ENCODE measurements around the gene SERF2.
"Not testable (repeated sequence)": the region's sequence is repeated elsewhere in the genome, so short reads cannot be mapped to it uniquely, and the experiment has no call there.

Gene SERF2

GRCh38 chr15:43830691-43831275, 38.7 kb downstream of the SERF2 start:
- DNase-seq = not testable (repeated sequence)

DNA sequence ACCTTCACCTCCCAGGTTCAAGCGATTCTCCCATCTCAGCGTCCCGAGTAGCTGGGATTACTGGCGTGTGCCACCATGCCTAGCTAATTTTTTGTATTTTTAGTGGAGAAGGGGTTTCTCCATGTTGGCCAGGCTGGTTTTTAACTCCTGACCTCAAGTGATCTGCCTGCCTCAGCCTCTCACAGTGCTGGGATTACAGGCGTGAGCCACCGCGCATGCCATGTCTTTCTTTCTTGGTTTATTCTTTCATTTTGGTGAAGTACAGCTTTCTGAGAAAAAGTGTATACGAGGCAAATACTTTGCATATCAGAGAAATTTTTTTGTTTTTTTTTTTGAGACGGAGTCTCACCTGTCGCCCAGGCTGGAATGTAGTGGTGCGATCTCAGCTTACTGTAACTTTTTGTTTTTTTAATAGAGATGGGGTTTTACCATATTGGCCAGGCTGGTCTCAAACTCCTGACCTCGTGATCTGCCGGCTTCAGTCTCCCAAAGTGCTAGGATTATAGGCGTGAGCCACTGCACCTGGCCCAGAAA, 39.5 kb downstream of the SERF2 start:
- DNase-seq = not testable (repeated sequence)

- DNase-seq = not testable (repeated sequence)
These were observed 40.4 kb downstream of the SERF2 start for GRCh38 chr15:43832485-43832884.

DNA sequence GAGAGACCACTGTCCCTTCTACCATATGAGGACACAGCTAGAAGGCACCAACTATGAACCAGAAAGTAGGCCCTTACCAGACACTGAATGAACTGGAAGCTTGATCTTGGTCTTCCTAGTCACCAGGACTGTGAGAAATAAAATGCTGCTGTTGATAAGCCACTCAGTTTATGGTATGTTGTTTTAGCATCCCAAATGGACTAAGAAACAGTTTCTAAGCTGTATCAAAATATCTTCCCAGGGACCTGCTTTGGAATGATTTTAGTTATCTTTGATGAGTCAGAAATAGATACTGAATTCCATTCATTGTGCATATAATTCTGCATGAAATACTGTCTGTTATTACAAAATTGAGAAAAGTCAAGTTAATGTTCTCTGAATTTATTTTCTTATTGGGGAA, 53.3 kb downstream of the SERF2 start:
- DNase-seq = no peak

Measured in NCI-H2081 treated with DMSO at 0.1 percent for 48 hours (cell line).